ENCODE measurements around the gene GRID2.

GRID2 gene

DNA sequence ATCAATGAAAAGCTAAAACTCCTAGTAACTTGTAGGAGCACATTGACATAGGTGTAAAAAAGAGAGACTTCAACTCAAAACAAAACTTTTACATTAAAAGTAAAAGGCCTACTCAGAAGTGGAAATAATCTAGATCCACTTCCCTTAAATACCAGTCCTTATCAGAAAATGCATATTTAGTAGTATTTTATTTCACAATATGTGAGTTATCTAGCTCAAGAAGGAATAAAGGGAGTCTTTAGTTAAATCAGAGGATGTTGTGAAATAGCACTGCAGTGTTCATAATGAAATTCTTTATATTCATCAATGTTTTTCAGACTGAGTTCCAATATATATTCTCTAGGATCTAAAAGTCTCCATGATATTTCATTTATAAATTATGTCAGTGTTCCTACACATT is 715.0 kb downstream of the GRID2 start:
- TF ChIP-seq, protein P1, sequence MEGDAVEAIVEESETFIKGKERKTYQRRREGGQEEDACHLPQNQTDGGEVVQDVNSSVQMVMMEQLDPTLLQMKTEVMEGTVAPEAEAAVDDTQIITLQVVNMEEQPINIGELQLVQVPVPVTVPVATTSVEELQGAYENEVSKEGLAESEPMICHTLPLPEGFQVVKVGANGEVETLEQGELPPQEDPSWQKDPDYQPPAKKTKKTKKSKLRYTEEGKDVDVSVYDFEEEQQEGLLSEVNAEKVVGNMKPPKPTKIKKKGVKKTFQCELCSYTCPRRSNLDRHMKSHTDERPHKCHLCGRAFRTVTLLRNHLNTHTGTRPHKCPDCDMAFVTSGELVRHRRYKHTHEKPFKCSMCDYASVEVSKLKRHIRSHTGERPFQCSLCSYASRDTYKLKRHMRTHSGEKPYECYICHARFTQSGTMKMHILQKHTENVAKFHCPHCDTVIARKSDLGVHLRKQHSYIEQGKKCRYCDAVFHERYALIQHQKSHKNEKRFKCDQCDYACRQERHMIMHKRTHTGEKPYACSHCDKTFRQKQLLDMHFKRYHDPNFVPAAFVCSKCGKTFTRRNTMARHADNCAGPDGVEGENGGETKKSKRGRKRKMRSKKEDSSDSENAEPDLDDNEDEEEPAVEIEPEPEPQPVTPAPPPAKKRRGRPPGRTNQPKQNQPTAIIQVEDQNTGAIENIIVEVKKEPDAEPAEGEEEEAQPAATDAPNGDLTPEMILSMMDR (conservative IDR thresholded peaks at IDR 0.05; ENCODE audit: low read depth, low read length), result no peak
- H3K4me3 ChIP-seq (ENCODE audit: low read length), result no peak overlapping the region
- no peak for DNase-seq (ENCODE audit: low read depth)

- TF ChIP-seq, protein P1 (conservative IDR thresholded peaks at IDR 0.05; ENCODE audit: low read depth, low read length), result no peak
- no peak overlapping the region for H3K4me3 ChIP-seq (ENCODE audit: low read length)
- no peak for DNase-seq (ENCODE audit: low read depth)
Measured at GRCh38 chr4:93029769-93030168, 726.0 kb downstream of the GRID2 start.

DNA sequence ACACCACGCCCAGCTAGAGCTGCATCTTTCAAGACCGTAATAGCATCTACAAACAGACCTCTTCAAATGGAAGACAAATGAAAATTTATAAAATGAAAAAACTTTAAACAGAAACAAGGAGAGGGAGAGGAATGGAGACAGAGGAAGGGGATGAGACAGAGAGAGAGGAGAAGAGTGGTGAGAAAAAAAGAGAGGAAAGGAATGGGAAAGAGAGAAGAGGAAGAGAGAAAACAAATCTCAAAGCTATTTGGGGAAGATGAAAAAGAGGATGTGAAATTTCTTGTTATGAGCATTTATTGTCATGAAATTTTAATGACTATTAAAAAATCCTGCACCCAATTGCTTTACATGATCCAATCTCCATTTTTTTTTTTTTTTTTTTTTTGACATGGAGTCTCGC is 726.9 kb downstream of the GRID2 start:
- DNase-seq (ENCODE audit: low read depth), result no peak
- no peak overlapping the region for H3K4me3 ChIP-seq (ENCODE audit: low read length)
- TF ChIP-seq, protein P1 (conservative IDR thresholded peaks at IDR 0.05; ENCODE audit: low read depth, low read length), result no peak

GRCh38 chr4:93031431-93032098 is 727.8 kb downstream of the GRID2 start:
- peak; percentile 11 for DNase-seq (ENCODE audit: low read depth)
- no peak overlapping the region for H3K4me3 ChIP-seq (ENCODE audit: low read length)
- TF ChIP-seq, protein P1 (conservative IDR thresholded peaks at IDR 0.05; ENCODE audit: low read depth, low read length), result no peak

GRCh38 chr4:93042746-93043145 is 739.0 kb downstream of the GRID2 start:
- H3K4me3 ChIP-seq (ENCODE audit: low read length), result no peak overlapping the region
- TF ChIP-seq, protein P1 (conservative IDR thresholded peaks at IDR 0.05; ENCODE audit: low read depth, low read length), result no peak
- DNase-seq (ENCODE audit: low read depth), result peak; percentile 51

DNA sequence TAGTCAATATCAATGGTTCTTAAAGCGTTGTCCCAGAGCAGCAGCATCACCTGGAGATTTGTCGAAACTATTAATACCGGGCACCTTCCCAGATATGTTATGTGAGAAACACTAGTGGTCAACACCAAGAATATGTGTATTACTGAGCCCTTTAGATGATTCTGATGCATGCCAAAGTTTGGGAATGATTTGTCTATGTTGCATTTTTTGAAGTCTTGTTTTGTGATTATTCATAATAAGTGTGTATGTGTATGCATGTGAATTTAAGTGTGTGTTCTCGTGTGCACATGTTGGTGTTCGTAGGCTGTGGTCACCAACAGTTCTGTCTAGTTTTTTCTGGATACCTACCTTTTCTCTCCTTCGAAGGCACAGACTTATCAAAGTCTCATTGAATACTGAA is 749.4 kb downstream of the GRID2 start:
- no peak for DNase-seq (ENCODE audit: low read depth)
- TF ChIP-seq, protein P1 (conservative IDR thresholded peaks at IDR 0.05; ENCODE audit: low read depth, low read length), result no peak
- H3K4me3 ChIP-seq (ENCODE audit: low read length), result no peak overlapping the region

GRCh38 chr4:93061826-93062225 is 758.1 kb downstream of the GRID2 start:
- H3K4me3 ChIP-seq (ENCODE audit: low read length), result no peak overlapping the region
- TF ChIP-seq, protein P1 (conservative IDR thresholded peaks at IDR 0.05; ENCODE audit: low read depth, low read length), result no peak
- DNase-seq (ENCODE audit: low read depth), result no peak

All from retinal pigment epithelial cell (primary cell).